IPS DF 19.7 (cell line): ENCODE measurements around the gene CENPO.
"Not testable (repeated sequence)": the region's sequence is repeated elsewhere in the genome, so short reads cannot be mapped to it uniquely, and the experiment has no call there.

Source experiments
- DNase-seq: peaks from one replicate; pipeline ENCODE4 v3.0.0-alpha.2; 2013; ENCODE audit warnings: low read depth, low spot score

The CENPO gene

GRCh38 chr2:24788816-24789215 is 4.4 kb upstream of the CENPO start:
- no peak for DNase-seq

GRCh38 chr2:24791452-24791851 is 1.8 kb upstream of the CENPO start:
- no peak for DNase-seq

GRCh38 chr2:24792542-24792873 is 717 bp upstream of the CENPO start:
- DNase-seq = no peak

- no peak for DNase-seq
Observed at GRCh38 chr2:24793761-24794435, 673 bp downstream of the CENPO start.

- DNase-seq = no peak
Observed at GRCh38 chr2:24797644-24798043, 4.4 kb downstream of the CENPO start.

- DNase-seq = not testable (repeated sequence)
Observed at GRCh38 chr2:24800487-24800886, 7.3 kb downstream of the CENPO start.

- not testable (repeated sequence) for DNase-seq
Observed at GRCh38 chr2:24805811-24806660, 12.8 kb downstream of the CENPO start.

- DNase-seq = no peak
Observed at GRCh38 chr2:24806661-24807036, 13.4 kb downstream of the CENPO start.

- no peak for DNase-seq
Observed at GRCh38 chr2:24809316-24810007, 16.2 kb downstream of the CENPO start.

GRCh38 chr2:24813691-24814137 is 20.5 kb downstream of the CENPO start:
- DNase-seq = no peak

- DNase-seq = no peak
Observed at GRCh38 chr2:24814516-24814915, 21.3 kb downstream of the CENPO start.

- no peak for DNase-seq
Observed at GRCh38 chr2:24815171-24815570, 21.9 kb downstream of the CENPO start.

GRCh38 chr2:24816404-24816803 is 23.2 kb downstream of the CENPO start:
- DNase-seq = no peak

- no peak for DNase-seq
Observed at GRCh38 chr2:24816884-24817283, 23.7 kb downstream of the CENPO start.

GRCh38 chr2:24818721-24819167 is 25.5 kb downstream of the CENPO start:
- no peak for DNase-seq

GRCh38 chr2:24819442-24820174 is 26.4 kb downstream of the CENPO start:
- no peak for DNase-seq

GRCh38 chr2:24820175-24820513 is 26.9 kb downstream of the CENPO start:
- DNase-seq = no peak

GRCh38 chr2:24820598-24821432 is 27.6 kb downstream of the CENPO start:
- no peak for DNase-seq

- DNase-seq = no peak
Observed at GRCh38 chr2:24821433-24821891, 28.2 kb downstream of the CENPO start.

- peak; percentile 90 for DNase-seq
Observed at GRCh38 chr2:24822049-24822706, 29.0 kb downstream of the CENPO start.
